ENCODE results near the gene PDP2. TPM values are rescaled to one million over a fixed set of nuclear protein-coding genes. Genes with fewer than 3 reads are reported as not detected.
A peak's percentile ranks its signal among the peaks of the same experiment; 100 is the strongest.

PDP2 gene
- total RNA-seq, 1 donor from 2014 or later = 17.6 TPM

DNA sequence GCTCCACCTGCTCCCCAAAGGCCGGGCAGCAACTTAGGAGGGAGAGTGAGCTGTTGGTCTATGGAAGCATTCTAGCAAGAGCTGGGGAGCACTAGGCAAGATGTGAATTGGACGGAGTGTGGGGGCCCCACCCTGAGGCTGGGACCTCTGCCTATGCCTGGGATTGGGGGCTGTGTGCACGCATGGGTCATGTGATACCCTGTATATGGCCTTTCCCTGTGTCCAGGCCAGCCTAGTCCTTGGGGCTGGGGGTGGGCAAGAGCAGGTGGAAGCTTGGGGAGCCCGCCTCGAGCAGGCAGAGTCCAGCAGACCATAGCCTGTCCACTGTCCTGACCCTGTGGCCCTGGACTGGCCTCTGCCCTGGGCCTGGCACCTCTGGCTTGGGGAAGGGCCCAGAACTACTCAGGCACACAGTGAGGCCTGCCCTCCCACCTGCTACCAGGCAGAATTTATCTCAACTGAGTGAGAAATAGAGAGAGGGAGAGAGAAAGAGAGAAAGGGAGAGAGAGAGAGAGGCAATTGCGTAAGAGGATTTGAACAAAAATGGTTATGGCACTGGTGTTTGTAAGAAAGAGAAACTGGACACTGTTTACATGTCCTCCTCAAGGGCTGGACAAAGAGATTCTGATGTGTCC is 19.1 kb downstream of the PDP2 start:
- intact Hi-C loops (cut with DNase I) = no loop called here
- ATAC-seq (peak; percentile 54), DNase-seq (ENCODE audit: low spot score) (no peak)

DNA sequence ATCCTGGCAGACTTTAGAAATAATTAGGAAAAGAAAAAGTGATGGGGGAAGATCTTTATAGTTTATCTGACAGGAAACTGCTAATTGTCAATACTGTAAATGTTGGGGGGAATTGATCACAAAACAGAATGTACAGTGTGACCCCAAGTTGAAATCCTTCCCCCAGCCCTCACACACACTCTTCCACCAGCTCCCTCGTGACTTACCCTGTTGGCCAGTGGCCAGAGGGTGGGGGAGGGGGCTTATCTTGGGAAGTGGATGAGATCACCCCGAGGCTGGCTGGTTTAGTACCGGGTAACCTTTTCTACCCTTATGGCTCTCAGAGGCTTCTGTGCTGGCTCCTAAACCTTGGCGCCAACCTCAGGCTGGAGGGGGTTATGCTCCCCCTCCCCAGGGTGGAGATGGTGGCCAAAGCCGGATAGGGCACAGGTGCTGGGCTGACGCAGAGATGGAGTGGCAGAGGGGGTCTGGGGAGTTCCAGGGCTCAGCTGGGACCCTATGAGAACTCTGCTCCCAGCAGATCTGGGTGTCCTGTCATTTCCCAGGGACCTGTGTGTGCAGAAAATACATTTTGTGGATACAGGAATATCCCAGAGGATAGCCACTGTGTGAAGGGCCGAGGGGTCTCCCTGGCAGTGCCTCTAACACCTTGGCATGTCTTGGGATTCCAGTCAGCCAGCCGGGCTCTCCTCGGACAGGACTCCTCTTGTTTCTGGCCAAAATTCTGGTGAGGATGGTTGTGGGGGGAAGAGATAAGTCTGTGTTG is 19.8 kb downstream of the PDP2 start:
- peak; percentile 86 for DNase-seq (ENCODE audit: low spot score)
- intact Hi-C loops (cut with DNase I) = no loop called here
- ATAC-seq = peak; percentile 64

DNA sequence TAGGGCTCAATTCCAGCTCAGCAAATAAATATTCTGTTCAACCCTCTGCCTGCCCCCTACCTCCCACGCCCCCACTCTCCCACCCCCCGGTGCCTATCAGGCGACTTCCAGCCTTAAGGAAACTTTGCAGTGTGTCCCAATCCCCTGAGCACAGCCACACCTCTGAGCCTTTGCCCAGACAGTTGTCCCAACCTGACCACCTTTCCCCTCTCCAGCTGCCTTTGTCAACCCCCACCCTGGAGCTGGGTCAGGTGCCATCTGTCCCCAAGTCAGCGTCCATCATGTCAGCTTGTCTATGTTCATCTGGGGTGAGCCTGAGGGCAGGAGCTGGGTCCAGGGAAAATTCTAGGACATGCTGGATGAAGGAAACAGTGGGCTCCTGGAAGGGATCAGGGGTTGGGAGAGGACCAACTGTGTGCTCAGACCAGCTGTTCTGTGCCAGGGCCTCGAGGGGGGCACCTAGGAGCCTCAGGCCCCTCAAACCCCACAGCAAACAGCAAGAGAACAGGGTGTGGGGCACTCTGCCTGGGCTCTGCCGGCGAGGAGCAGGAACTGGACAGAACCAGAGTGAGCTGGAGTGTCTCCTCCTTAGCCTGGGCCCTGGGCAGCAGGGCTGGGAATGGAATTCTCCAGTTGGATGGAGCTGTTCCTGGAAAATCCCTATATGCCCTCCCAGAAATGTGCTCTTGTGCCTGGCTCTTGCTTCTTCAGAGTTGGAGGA is 20.6 kb downstream of the PDP2 start:
- DNase-seq (ENCODE audit: low spot score) (no peak), ATAC-seq (peak; percentile 75)
- intact Hi-C loops (cut with DNase I) = no loop called here

DNA sequence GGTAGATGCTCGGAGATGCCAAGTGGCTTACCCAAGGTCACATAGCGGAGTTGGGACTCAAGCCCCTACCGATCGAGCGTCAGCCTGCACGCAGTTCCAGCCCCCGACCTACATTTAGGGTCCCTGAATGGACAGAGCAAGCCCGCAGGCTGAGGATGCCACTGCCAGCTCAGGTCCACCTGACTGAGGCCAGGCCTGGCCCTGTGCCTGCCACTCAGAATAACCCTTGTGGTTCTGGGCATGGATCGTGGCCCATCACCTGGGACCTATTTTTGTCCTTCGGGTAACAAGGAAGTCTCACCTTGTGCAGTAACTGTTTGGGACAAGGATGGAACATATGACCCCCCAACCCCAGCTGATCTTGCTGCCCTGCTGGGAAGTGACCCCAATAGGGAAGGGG is 21.3 kb downstream of the PDP2 start:
- ATAC-seq (no peak), DNase-seq (ENCODE audit: low spot score) (no peak)
- intact Hi-C loops (cut with DNase I) = no loop called here

DNA sequence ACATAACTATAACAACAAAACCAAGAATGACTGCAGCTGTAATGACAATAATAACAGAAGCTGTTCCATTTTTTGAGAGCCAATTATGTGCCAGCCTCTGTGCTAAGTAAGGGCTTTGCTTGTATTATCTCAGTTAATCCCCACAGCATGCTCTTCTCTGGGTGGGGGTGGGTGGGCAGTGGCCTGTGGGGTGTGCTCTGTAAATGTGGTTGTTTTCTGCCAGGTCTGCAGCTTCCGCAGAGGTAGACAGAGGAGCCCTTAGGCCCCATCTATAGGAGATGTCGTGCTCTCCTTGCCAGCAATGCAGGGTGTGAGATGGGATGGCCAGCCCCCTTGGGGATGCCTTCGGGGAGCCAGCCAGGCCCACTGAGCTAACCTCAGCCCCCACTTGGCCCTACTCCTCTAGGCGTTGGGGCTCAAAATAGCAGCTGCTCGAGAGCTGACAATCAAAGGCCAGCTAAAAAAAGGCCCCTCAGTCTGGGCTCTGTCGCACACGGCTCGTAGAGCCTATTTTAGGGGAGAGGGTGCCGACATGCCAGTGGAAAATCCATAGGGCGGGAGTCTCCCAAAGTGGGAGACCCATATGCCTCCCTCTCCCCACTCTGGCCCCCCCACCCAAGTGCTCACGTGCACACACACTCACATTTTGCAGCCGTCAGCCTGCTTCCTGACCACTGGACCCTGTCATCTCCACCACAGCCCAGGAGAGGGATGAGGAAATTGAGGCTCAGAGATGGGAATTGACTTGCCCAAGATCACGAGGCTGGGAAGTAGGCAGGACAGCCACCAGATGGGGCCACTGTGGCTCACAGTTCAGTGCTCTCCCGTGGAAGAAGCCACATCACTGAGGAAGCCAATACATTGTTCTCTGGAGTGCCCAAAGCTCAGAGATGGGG is 22.6 kb downstream of the PDP2 start:
- ATAC-seq = no peak
- DNase-seq (ENCODE audit: low spot score) = no peak
- intact Hi-C loops (cut with DNase I) = no loop called here

DNA sequence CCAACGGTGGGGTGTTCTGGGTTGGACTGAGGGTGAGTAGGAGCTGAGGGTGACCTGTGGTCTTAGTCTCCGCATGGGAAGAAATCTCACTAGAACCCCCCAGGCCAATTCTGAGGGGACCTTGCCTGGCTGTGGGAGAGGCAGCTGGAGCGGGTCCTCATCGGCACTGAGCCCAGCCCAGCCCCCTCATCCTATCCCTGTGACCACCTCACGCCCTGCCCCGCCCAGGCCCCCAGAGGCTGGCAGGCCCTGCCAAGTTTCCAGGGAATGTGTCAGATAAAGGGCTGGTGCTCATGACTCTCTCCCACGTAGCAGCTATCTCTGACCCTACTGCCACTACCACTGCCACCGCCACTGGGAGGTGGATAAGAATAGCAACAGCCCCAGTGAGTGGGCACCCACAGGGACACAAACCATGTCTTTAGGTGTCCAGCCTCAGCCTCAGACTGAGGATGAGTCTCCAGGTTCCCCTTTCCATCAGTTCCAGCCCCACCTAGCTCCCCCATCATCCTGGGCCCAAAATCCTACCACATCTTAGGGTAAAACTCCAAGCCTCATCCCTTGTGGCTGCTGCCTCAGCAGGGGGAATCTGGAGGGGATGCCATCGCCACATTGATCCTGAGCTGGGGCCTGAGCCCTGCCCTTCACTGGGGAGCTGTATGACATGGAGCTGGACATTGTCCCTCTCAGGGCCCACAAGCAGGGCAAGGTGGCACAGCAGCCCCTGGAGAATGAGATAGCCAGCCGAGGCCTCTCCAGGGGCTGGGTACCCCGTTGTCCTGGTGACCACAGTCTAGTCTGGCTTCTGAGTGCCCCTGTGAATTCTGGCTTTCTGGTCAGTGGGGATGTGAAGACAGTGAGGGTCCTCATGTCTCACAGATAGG is 23.5 kb downstream of the PDP2 start:
- intact Hi-C loops (cut with DNase I) = no loop called here
- no peak for DNase-seq (ENCODE audit: low spot score)

DNA sequence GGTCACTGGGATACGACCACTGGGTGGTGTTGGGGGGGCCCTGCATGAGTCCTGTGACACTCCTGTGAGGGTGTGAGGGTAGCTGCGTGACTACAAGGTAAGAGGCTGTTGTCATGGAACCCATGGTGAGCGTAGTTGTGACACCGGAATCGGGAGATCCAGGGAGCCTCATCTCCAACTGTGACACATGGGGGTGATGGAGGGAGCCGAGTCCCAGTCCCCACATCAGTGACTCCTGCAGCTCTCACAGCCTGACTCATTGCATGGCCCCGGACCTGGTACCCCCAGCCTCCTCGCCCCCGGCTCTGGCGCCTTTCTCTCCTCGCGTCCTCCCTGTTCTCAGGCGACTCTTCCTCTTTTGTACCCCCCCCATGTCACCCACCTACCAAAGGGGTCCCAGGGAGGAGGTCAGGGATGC is 24.1 kb downstream of the PDP2 start:
- intact Hi-C loops (cut with DNase I) = no loop called here
- no peak for DNase-seq (ENCODE audit: low spot score)
- ATAC-seq = no peak

More for the DNA sequence above, 23.5 kb downstream of the PDP2 start:
- no peak for ATAC-seq

DNA sequence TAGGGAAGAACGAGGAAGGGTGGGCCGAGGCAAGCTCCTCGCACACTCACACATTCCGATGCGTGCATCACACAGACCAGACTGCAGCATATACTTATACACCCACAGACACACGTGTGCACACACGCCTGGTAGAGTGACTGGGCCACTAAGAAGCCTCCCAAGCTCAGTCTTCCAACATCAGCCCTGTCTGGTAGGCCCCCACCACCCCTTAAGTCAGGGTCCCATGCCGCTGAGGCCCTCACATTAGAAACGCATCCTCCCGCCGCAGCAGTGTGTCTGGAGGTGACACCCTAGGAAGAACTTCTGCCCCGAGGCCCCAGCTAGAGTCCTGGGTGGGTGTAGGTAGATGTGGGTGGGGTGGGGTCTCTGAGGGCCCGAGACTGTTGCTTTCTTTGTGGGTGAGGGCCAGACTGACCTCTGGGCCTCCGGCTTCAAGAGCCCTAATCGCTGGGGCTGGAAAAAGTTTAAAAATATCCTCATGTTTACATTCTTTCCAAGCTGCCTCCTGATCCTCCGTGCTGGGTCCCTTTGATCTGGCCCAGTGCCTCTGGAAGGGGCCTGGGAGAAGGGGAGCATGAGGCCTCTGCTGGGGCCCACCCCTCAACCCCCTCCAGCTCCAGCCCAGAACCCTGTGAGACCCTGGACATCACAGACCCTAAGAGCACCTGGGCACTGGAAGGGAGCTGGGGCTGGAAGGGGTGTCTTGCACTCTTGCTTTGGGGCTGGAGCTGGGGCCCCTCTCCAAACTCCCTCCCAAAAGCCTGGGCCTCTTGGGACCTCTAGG is 24.7 kb downstream of the PDP2 start:
- DNase-seq (ENCODE audit: low spot score) = no peak
- no peak for ATAC-seq
- intact Hi-C loops (cut with DNase I) = no loop called here

DNA sequence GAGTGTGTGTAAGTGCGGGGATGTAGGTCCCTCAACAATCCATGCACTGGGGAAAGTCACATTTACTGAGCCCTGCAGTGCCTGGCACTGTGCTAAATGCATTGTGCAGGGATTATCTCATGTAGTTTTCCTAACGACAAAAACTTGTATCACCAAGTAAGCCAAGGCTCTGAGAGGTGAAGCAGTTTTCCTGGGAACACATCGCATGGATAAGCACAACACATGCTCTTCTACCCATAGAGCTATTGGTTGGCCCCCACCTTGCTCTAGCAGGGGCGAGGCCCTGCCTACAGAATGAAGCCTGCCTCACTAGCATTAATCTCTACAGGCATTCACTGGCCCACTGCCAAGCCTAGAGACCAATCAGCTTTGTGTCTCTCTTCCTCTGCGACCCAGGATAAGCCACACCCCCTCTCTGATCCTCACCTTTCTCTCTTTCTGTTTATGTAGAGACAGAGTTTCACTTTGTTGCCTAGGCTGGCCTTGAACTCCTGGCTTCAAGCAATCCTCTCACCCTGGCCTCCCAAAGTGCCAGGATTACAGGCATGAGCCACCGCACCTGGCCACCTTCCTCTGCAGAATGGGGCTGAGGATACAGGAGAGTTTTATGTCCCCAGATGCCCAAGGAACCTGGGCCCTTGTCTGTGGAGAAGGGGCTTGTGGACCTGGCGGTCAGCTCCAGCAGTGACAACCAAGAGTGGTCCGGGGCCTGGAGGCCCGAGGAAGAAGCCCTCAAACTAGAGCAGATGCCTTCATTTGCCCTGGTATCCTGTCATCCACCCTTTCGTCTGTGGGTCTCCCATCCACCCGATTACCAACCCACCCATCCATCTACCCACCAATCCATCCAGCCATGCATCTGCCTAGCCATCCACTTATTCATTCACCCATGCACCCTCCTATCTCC is 25.6 kb downstream of the PDP2 start:
- intact Hi-C loops (cut with DNase I) = no loop called here
- ATAC-seq (no peak), DNase-seq (ENCODE audit: low spot score) (no peak)

DNA sequence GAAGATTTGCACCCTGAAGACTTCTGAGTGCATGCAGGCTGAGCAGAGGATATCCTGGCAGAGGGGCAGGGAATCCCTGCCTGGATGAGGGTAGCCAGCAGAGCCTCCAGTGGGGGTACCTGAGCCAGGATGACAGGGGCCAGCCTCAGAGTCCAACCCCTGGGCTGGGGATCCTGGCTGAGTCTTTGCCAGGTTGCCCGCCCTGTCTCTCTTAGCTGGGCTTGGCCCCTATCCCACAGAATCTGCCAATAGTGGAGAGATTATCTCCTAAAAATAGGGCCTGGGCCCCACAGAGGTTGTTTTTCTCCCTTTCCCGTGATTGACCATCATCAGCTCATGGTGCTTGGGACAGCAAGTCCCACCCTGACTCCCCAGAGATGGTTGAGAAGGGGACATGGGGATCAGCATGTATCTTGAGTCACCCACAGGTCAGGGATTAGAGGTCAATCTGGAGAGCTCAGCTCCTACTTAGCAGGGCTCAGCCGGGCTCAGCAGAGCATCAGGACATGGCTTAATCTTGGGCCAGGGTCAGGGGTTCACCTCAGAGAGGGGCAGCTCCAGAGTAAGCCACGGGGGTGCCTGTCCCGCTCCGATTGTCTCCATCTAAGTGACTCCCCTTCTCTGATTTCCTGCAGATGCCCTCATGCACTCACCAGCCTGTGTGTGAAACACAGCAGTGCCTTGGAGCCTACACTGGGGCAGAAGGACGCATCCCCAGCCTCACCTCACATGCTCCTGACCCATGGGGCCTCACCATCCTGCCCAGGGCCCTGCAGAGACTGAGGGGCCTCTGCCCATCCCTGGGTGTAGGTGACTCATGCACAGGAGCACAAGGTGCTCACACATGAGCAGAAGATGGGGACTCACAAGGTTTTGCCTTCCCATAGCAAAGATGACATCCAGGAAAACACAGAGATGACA is 26.9 kb downstream of the PDP2 start:
- DNase-seq (ENCODE audit: low spot score) = no peak
- ATAC-seq = no peak
- intact Hi-C loops (cut with DNase I) = no loop called here

DNA sequence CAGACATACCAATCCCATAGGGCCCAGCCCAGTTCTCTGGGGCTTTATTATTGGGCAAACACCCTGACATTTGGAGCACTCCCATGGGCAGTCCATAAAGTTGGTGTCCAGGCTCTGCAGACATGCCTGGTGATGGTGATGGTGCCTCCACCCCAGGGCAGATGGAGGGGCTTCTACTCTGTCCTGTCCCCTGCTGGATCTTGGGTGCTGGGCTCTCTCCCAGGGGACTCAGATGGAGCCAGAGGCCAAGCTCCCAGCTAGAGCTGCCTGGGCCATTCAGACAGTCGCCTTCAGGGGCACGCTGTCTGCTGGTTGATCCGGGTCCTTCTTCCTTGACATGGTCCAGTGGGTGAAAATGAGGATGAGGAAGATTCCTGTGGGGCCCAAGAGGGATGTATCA is 27.8 kb downstream of the PDP2 start:
- ATAC-seq (no peak), DNase-seq (ENCODE audit: low spot score) (no peak)
- intact Hi-C loops (cut with DNase I) = no loop called here

DNA sequence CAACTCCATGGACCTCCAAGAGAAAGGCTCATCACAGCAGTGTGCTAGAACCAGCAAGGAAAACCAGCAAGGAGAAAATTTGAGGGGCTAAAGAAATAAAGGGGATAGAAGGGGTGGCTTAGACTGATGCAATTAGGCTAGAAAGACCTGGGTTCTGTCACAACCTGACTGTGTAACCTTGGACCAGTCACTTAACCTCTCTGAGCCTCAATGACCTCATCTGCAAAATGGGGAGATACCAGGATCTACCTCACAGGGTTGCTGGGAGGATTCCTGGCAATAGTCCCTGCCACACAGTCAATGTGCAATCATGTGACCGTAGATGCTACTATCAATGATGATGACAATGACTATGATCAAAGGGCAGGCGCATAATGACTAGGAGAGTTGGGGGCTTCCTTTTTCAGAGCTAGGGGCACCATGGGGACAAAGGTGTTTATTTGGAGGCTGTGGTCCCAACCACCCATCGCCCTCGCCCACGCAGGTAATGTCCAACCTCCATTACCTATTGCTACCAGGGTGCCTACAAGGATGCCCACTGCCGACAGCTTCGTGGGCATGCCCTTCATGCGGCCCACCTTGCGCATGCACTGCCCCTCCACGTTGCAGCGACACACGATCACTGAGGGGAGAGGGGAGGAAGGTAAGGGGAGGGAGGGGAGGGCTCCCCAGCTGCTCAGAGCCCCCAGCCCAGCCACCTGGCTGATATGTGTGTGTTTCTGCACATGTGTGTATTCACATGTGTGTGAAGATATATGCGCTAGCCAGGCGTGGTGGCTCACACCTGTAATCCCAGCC is 28.6 kb downstream of the PDP2 start:
- intact Hi-C loops (cut with DNase I) = no loop called here
- no peak for ATAC-seq
- no peak for DNase-seq (ENCODE audit: low spot score)

DNA sequence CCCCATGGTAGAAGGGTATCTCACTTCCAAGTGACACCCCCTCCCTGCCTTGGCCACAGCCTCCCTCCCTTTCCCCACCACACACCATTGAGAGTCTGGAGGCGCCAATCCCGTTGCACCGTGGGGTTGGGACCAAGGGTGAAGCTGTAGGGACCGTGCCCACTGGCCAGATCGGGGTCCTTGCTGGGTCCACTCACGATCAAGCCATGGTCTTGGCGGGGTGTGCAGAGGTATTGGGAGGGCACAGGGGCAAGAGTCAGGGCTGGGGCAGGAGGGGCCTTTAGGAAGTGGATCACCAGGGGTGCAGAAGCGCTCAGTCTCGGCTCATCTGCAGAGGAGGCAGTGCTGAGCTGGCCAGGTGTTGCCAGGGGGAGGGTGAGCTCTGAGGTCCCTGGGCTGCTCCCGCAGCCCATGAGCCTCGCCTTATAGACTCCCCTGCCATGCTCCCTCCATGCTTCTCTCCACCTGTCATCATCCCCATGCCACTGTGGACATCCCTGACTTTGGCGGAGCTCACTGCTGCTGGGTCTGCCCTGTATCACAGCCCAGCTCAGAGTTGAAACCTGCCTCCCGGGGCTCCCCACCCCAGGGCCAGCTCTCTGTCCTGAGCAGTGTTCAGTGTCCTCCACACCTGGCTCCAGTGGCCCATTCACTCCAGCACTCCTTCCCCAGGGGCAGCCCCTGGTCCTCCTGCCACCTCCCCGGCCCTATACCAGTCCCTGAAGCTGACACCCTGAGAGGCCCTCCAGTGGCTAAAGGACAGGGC is 30.0 kb downstream of the PDP2 start:
- no peak for DNase-seq (ENCODE audit: low spot score)
- ATAC-seq = no peak
- intact Hi-C loops (cut with DNase I) = no loop called here

DNA sequence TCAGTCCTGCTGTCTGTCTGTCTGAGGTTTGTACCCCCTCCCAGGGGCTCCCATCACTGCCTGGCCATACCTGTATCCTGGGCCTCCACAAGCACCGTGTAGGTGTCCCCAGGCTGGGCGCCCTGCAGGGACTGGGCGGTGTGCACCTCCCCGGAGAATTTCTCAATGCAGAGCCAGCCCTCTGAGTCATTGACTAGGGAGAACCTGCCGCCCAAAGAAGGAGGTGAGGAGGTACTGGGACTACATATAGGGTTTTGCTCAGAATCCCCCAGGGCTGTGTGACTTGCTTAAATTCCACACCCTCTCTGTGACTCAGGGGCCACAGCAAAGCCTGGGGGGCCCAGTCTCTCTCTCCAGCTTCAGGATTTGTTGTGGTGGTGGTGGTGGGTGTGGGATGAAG is 30.8 kb downstream of the PDP2 start:
- intact Hi-C loops (cut with DNase I) = no loop called here
- DNase-seq (ENCODE audit: low spot score) (no peak), ATAC-seq (no peak)
